22Rv1 (cell line): ENCODE results near the gene NALCN.

Source experiments
- CTCF ChIP-seq: fragments of 450-650 bp; IDR thresholded peaks from 2 replicates; pipeline ENCODE4 v1.5.1; 2017; ENCODE audit warnings: mild to moderate bottlenecking
- ZFX ChIP-seq: fragments of 450-650 bp; IDR thresholded peaks from 2 replicates; pipeline ENCODE4 v1.6.1; 2017; ENCODE audit warnings: antibody characterized with exemption, borderline replicate concordance

GRCh38 chr13:101098873-101099272 lies 317.4 kb downstream of the NALCN start:
- TF ChIP-seq CTCF (no peak), ZFX (no peak)
